ENCODE data around the gene SUCLG2. TPM values are rescaled to one million over a fixed set of nuclear protein-coding genes. Genes with fewer than 3 reads are reported as not detected.

Gene SUCLG2
- polyA plus RNA-seq, 3 donors = 73.4 to 101 (median 79.6) TPM

- DNase-seq (ENCODE audit: low read depth in 3 of 3, low spot score in 2 of 3) = no peak
Measured at GRCh38 chr3:67461667-67462142, 192.7 kb downstream of the SUCLG2 start.

GRCh38 chr3:67460841-67461510, 193.4 kb downstream of the SUCLG2 start:
- DNase-seq (ENCODE audit: low read depth in 3 of 3, low spot score in 2 of 3) = no peak

- no peak for DNase-seq (ENCODE audit: low read depth in 3 of 3, low spot score in 2 of 3)
Measured at GRCh38 chr3:67459796-67460195, 194.6 kb downstream of the SUCLG2 start.

- no peak for DNase-seq (ENCODE audit: low read depth in 3 of 3, low spot score in 2 of 3)
Measured at GRCh38 chr3:67458896-67459530, 195.4 kb downstream of the SUCLG2 start.

- no peak for DNase-seq (ENCODE audit: low read depth in 3 of 3, low spot score in 2 of 3)
Measured at GRCh38 chr3:67458408-67458807, 196.0 kb downstream of the SUCLG2 start.

GRCh38 chr3:67453628-67454027, 200.8 kb downstream of the SUCLG2 start:
- DNase-seq (ENCODE audit: low read depth in 3 of 3, low spot score in 2 of 3) = no peak

DNA sequence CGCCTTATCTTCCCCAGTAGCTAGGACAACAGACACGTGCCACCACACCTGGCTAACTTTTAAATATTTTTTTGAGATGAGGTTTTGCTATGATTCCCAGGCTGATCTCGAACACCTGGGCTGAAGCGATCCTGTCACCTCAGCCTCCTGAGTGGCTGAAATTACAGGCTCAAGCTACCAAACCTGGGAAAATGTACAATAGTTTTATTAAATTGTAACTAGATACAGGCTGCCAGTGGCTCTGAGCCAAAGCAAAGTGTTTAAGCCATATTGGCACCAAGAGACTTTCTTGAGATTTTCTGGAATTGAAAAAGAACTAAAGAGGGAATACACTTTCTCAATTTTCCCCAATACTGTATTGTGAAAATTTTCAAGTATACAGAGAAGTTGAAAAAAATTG, 204.3 kb downstream of the SUCLG2 start:
- DNase-seq (ENCODE audit: low read depth in 3 of 3, low spot score in 2 of 3) = no peak

DNA sequence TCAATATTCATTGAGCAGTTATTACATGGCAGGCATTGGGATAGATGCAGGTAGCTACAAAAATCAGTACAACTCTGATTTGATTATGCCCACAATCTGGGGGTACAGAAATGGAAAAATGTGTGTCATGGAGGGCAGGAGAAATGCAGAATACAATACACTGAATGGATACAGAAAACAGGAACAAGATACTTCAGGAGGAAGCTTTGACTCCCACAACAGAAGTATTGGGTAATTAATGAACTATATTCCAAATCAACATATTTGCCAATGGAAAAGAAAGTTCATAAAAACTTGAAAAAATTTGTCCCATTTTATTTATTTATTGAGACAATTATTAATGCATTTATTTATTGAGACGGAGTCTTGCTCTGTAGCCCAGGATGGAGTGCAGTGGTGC, 207.0 kb downstream of the SUCLG2 start:
- DNase-seq (ENCODE audit: low read depth in 3 of 3, low spot score in 2 of 3) = no peak

DNA sequence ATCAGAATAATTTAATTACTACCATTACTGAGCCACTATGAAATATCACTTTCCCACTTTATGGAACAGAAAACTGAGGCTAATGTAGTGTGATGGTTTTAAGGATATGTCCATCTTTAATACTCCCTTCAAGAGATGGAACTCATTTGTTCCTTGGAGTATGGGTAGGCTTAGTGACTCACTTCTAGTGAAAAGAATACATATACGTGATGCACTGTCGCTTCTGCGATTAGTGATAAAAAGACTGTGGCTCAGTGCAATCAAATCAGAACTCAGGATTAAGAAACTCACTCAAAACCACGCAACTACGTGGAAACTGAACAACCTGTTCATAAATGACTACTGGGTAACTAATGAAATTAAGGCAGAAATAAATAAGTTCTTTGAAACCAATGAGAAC, 216.6 kb downstream of the SUCLG2 start:
- DNase-seq (ENCODE audit: low read depth in 3 of 3, low spot score in 2 of 3) = no peak

DNA sequence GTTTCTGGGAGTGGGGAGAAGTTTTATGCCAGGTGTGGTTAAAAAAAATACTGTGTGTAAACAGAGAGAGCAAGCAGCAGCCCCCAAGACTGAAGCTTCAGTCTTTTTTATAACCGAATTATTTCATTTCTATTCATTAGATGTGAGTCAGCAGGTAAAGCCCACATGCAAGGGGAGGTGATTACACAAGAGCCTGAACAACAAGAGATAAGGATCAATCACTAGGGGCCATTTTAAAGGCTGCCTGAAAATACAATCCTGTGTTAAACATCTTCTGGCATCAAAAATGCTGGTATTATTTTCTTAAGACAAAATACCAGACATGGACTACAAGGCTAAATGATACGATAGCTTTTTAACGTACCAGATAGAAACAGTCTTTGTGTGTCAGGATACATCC, 217.3 kb downstream of the SUCLG2 start:
- DNase-seq (ENCODE audit: low read depth in 3 of 3, low spot score in 2 of 3) = no peak

GRCh38 chr3:67433109-67433508, 221.3 kb downstream of the SUCLG2 start:
- no peak for DNase-seq (ENCODE audit: low read depth in 3 of 3, low spot score in 2 of 3)

GRCh38 chr3:67431887-67432286, 222.5 kb downstream of the SUCLG2 start:
- no peak for DNase-seq (ENCODE audit: low read depth in 3 of 3, low spot score in 2 of 3)

- DNase-seq (ENCODE audit: low read depth in 3 of 3, low spot score in 2 of 3) = no peak
Measured at GRCh38 chr3:67423722-67424121, 230.7 kb downstream of the SUCLG2 start.

DNA sequence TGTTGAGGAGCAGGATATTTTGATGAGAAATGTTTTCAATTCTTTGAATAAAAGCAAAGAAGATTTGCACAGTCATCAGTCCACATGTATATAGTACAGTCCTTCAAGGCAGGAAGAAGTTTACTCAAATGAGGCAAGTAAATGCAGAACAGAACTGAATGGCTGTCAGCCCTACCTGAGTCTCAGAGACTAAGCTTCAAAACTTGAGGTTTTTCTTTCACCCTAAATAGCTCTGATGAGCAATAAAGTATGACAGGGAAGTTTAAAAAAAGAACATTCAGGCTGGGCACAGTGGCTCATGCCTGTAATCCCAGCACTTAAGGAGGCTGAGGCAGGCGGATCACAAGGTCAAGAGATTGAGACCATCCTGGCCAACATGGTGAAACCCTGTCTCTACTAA, 232.5 kb downstream of the SUCLG2 start:
- no peak for DNase-seq (ENCODE audit: low read depth in 3 of 3, low spot score in 2 of 3)

GRCh38 chr3:67419779-67420178, 234.6 kb downstream of the SUCLG2 start:
- DNase-seq (ENCODE audit: low read depth in 3 of 3, low spot score in 2 of 3) = no peak

DNA sequence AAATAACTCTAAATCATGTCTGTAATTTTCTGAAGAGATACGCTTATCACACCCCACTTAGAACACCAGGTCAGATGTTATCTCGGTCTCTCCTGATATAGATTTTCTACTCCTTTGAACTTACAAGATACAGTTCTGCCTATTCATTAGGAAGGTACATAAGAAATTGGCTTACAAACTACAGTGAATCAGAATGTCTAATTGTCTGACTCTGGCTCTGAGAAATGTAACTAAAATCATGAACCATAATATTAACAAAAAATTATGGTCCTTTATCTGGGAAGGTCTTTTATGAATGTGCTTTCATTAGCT, 235.2 kb downstream of the SUCLG2 start:
- DNase-seq (ENCODE audit: low read depth in 3 of 3, low spot score in 2 of 3) = no peak

DNA sequence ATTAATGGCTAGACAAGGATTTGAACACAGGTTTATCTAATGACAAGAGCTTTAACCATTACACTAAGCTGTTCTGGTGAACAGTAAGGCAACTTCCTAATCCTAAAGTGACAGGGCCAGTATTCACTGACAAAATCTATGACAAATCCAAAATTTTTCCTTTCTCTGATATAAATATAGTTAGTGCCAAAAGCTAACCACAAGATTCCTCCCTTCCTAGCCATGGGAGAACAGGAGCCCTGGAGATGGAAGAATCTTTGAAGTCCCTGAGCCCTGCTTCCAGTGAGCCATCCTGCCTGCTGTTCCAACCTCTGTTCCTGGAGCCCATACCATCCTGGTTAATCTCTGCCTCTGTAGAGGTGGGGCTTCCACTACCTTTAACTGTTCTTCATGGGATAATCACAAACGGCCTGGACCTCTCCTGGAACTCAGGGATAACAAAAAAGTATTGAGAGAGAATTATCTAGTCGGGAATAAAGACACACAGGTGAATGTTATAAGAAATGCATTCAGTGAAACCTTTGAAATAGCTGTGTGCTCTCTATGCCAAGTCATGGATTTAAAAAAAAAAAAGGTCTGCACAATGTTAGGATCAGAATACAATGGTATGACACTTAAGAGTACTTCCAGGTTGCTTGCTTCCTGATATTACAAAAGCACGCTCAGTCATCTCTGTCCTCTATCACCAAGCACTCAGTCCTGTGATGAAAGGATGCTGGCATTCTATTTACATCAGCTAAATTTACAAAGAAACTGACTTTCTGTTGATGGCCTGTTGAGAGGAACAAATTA, 235.8 kb downstream of the SUCLG2 start:
- no peak for DNase-seq (ENCODE audit: low read depth in 3 of 3, low spot score in 2 of 3)

DNA sequence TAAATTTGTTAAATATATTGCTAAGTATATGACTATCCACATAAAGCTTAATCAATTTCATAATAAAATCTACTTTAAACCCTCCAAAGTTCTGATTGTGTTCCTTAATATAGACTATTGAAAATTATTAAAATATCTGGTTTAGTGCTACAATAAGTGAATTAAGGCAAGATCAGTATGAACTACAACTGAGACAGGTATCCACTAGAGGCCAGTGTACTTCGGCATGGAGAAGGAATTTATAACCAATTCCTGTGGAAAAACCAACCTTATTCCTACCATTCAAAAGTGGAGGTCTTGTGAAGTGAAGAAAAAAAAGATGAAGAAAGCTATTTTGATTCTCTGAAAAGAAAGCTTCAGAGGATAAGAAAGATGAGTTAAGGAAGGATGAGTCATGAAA, 237.7 kb downstream of the SUCLG2 start:
- no peak for DNase-seq (ENCODE audit: low read depth in 3 of 3, low spot score in 2 of 3)

- DNase-seq (ENCODE audit: low read depth in 3 of 3, low spot score in 2 of 3) = no peak
Measured at GRCh38 chr3:67415511-67415910, 238.9 kb downstream of the SUCLG2 start.

- no peak for DNase-seq (ENCODE audit: low read depth in 3 of 3, low spot score in 2 of 3)
Measured at GRCh38 chr3:67414740-67415139, 239.7 kb downstream of the SUCLG2 start.

DNA sequence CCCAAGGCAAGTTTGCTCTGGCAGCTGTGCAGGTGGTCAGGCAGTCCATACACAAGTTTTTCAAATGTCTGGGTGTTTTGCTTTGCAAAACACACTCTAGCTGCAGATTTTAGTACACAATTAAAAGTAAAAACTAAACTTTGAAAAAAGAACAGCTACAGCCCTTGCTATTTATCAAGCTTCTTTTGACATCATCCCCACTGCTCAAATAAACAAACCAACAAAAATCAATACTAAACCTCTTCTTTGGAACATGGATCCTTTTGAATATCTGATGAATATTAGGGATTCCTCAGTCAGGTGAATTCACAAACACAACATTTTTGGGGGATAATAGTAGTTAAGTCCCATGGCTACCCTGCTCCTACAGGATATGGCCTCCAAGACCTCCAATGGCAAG, 249.2 kb downstream of the SUCLG2 start:
- DNase-seq (ENCODE audit: low read depth in 3 of 3, low spot score in 2 of 3) = no peak

DNA sequence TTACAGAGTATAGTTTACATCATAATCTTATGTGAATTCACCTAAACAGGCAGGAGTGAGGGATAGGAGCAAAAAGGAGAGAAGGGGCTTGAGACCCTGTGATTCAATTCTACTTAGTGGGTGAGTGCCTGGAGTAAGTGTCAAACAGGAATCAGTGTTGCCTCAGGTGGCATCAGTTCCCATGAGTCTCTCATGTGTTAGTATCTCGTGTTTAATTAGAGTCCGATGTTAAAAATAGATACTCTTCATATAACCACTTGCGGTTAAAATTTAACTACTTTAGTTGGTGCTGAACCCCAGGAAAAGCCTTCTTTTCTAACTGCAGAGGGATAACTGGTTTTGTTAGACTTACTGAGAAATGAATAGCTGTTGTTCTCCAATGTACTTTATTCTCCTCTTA, 251.5 kb downstream of the SUCLG2 start:
- no peak for DNase-seq (ENCODE audit: low read depth in 3 of 3, low spot score in 2 of 3)

All from right renal cortex interstitium (tissue), 3 donors.